ENCODE results near the gene BEST3. TPM values are rescaled to one million over a fixed set of nuclear protein-coding genes. Genes with fewer than 3 reads are reported as not detected.
A peak's percentile ranks its signal among the peaks of the same experiment; 100 is the strongest.

BEST3 gene
- total RNA-seq, 1 donor: under 0.01 TPM

DNA sequence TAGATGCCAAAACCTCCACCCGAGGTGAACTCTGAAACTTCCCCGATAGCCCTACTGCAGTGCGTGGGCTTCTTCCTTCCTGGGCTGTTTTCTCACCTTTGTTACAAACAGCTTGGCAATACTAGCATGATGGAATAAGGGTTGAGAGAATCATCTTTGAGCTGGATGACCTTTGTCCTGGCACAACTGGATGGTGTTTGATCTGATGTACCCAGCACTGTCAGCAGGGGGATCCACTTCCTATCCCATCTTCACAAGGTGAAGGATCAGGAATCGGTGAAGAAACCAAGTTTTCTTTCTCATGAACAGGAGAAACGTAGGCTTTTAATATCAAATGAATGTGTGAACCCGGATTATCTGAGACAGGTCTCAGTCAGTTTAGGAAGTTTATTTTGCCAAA lies 68.9 kb downstream of the BEST3 start:
- H3K4me3 ChIP-seq (ENCODE audit: insufficient read depth, low read length): no peak overlapping the region
- no peaks in the 10 kb centered on the region for H3K79me2 ChIP-seq (ENCODE audit: insufficient read depth, low read length)
- H3K4me2 ChIP-seq (ENCODE audit: insufficient read depth, low read length): no peak overlapping the region
- TF ChIP-seq, protein P1, sequence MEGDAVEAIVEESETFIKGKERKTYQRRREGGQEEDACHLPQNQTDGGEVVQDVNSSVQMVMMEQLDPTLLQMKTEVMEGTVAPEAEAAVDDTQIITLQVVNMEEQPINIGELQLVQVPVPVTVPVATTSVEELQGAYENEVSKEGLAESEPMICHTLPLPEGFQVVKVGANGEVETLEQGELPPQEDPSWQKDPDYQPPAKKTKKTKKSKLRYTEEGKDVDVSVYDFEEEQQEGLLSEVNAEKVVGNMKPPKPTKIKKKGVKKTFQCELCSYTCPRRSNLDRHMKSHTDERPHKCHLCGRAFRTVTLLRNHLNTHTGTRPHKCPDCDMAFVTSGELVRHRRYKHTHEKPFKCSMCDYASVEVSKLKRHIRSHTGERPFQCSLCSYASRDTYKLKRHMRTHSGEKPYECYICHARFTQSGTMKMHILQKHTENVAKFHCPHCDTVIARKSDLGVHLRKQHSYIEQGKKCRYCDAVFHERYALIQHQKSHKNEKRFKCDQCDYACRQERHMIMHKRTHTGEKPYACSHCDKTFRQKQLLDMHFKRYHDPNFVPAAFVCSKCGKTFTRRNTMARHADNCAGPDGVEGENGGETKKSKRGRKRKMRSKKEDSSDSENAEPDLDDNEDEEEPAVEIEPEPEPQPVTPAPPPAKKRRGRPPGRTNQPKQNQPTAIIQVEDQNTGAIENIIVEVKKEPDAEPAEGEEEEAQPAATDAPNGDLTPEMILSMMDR (IDR thresholded peaks at IDR 0.05; ENCODE audit: extremely low read depth, low read depth, low read length): peak; percentile 43
- no peaks in the 10 kb centered on the region for H3K4me1 ChIP-seq (ENCODE audit: insufficient read depth, low read length)
- H2AFZ ChIP-seq (ENCODE audit: low read length): no peak overlapping the region
- H4K20me1 ChIP-seq (ENCODE audit: insufficient read depth, low read length): no peaks in the 10 kb centered on the region
- H3K9me3 ChIP-seq (ENCODE audit: low read depth, low read length): no peaks in the 10 kb centered on the region
- DNase-seq (ENCODE audit: insufficient read length, low spot score, missing footprints): no peak
- H3K27me3 ChIP-seq (ENCODE audit: insufficient read depth, low read length): no peaks in the 10 kb centered on the region
- H3K27ac ChIP-seq (ENCODE audit: low read depth, low read length): no peak overlapping the region
- no peaks in the 10 kb centered on the region for H3K36me3 ChIP-seq (ENCODE audit: insufficient read depth, low read length)

DNA sequence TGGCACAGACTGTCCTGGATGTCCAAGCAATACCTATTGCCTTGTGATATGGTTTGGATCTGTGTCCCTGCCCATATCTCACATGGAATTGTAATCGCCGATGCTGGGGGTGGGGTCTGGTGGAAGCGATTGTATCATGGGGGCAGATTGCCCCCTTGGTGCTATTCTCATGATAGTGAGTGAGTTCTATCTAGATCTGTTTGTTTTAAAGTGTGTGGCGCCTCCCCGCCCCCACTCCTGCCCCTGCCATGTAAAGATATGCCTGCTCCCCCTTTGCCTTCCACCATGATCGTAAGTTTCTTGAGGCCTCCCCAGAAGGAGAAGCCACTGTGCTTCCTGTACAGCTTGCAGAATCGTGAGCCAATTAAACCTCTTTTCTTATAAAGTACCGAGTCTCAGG lies 71.6 kb downstream of the BEST3 start:
- H3K79me2 ChIP-seq (ENCODE audit: insufficient read depth, low read length): no peaks in the 10 kb centered on the region
- H3K4me2 ChIP-seq (ENCODE audit: insufficient read depth, low read length): no peak overlapping the region
- no peak overlapping the region for H2AFZ ChIP-seq (ENCODE audit: low read length)
- no peak overlapping the region for H3K4me3 ChIP-seq (ENCODE audit: insufficient read depth, low read length)
- no peaks in the 10 kb centered on the region for H3K9me3 ChIP-seq (ENCODE audit: low read depth, low read length)
- no peaks in the 10 kb centered on the region for H3K4me1 ChIP-seq (ENCODE audit: insufficient read depth, low read length)
- H3K27ac ChIP-seq (ENCODE audit: low read depth, low read length): no peak overlapping the region
- no peaks in the 10 kb centered on the region for H4K20me1 ChIP-seq (ENCODE audit: insufficient read depth, low read length)
- no peaks in the 10 kb centered on the region for H3K36me3 ChIP-seq (ENCODE audit: insufficient read depth, low read length)
- DNase-seq (ENCODE audit: insufficient read length, low spot score, missing footprints): no peak
- TF ChIP-seq, protein P1 (IDR thresholded peaks at IDR 0.05; ENCODE audit: extremely low read depth, low read depth, low read length): no peak
- H3K27me3 ChIP-seq (ENCODE audit: insufficient read depth, low read length): no peaks in the 10 kb centered on the region

- no peak for DNase-seq (ENCODE audit: insufficient read length, low spot score, missing footprints)
- Histone ChIP-seq H3K4me2 (ENCODE audit: insufficient read depth, low read length) (no peak overlapping the region), H2AFZ (ENCODE audit: low read length) (no peak overlapping the region), H3K27me3 (ENCODE audit: insufficient read depth, low read length) (no peaks in the 10 kb centered on the region), H3K4me3 (ENCODE audit: insufficient read depth, low read length) (no peak overlapping the region), H3K4me1 (ENCODE audit: insufficient read depth, low read length) (no peaks in the 10 kb centered on the region), H3K79me2 (ENCODE audit: insufficient read depth, low read length) (no peaks in the 10 kb centered on the region), H4K20me1 (ENCODE audit: insufficient read depth, low read length) (no peaks in the 10 kb centered on the region), H3K9me3 (ENCODE audit: low read depth, low read length) (no peaks in the 10 kb centered on the region), H3K36me3 (ENCODE audit: insufficient read depth, low read length) (no peaks in the 10 kb centered on the region), H3K27ac (ENCODE audit: low read depth, low read length) (no peak overlapping the region)
- TF ChIP-seq, protein P1 (IDR thresholded peaks at IDR 0.05; ENCODE audit: extremely low read depth, low read depth, low read length): no peak
Measured at GRCh38 chr12:69623970-69624369, 75.1 kb downstream of the BEST3 start.

- Histone ChIP-seq H3K9me3 (ENCODE audit: low read depth, low read length) (no peaks in the 10 kb centered on the region), H2AFZ (ENCODE audit: low read length) (no peak overlapping the region), H3K27me3 (ENCODE audit: insufficient read depth, low read length) (peaks cover 2% of the 10 kb centered on the region), H3K4me1 (ENCODE audit: insufficient read depth, low read length) (no peaks in the 10 kb centered on the region), H3K4me3 (ENCODE audit: insufficient read depth, low read length) (no peak overlapping the region), H3K79me2 (ENCODE audit: insufficient read depth, low read length) (no peaks in the 10 kb centered on the region), H3K27ac (ENCODE audit: low read depth, low read length) (no peak overlapping the region), H4K20me1 (ENCODE audit: insufficient read depth, low read length) (no peaks in the 10 kb centered on the region), H3K36me3 (ENCODE audit: insufficient read depth, low read length) (no peaks in the 10 kb centered on the region), H3K4me2 (ENCODE audit: insufficient read depth, low read length) (no peak overlapping the region)
- TF ChIP-seq, protein P1 (IDR thresholded peaks at IDR 0.05; ENCODE audit: extremely low read depth, low read depth, low read length): no peak
- no peak for DNase-seq (ENCODE audit: insufficient read length, low spot score, missing footprints)
Measured at GRCh38 chr12:69621551-69621950, 77.6 kb downstream of the BEST3 start.

Measured in osteoblast (primary cell).